ENCODE measurements around the gene SPAG16.

SPAG16 gene

DNA sequence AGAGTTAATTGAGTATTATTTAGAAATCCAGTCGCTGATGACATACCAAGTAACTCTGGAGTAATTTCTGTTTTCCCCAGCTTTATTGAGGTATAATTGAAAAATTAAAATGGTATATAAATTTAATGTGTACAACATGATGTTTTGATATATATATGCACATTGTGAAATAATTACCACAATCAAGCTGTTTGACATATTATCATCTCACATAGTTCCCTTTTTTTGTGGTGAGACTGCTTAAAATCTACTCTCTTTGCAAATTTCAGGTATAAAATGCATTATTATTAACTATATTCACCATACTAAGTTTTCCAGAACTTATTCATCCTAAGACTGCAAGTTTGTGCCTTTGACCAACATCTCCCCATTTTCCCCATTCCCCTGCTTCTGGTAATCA lies 25.0 kb upstream of the SPAG16 start:
- no peak overlapping the region for H3K4me3 ChIP-seq (ENCODE audit: low read length)
- H3K4me2 ChIP-seq (ENCODE audit: low read length): no peak overlapping the region
- no peaks in the 10 kb centered on the region for H3K9me3 ChIP-seq (ENCODE audit: insufficient read depth, low read length)
- TF ChIP-seq, protein P1, sequence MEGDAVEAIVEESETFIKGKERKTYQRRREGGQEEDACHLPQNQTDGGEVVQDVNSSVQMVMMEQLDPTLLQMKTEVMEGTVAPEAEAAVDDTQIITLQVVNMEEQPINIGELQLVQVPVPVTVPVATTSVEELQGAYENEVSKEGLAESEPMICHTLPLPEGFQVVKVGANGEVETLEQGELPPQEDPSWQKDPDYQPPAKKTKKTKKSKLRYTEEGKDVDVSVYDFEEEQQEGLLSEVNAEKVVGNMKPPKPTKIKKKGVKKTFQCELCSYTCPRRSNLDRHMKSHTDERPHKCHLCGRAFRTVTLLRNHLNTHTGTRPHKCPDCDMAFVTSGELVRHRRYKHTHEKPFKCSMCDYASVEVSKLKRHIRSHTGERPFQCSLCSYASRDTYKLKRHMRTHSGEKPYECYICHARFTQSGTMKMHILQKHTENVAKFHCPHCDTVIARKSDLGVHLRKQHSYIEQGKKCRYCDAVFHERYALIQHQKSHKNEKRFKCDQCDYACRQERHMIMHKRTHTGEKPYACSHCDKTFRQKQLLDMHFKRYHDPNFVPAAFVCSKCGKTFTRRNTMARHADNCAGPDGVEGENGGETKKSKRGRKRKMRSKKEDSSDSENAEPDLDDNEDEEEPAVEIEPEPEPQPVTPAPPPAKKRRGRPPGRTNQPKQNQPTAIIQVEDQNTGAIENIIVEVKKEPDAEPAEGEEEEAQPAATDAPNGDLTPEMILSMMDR (IDR thresholded peaks at IDR 0.05; ENCODE audit: low read depth, low read length): no peak
- TF ChIP-seq EZH2phosphoT487 (IDR thresholded peaks at IDR 0.05; ENCODE audit: low read depth): no peak
- no peaks in the 10 kb centered on the region for H3K27me3 ChIP-seq (ENCODE audit: low read depth, low read length)
- H2AFZ ChIP-seq (ENCODE audit: low read depth, low read length): no peak overlapping the region
- H3K36me3 ChIP-seq (replicated peaks; ENCODE audit: low read depth, low read length): no peaks in the 10 kb centered on the region
- H3K4me1 ChIP-seq (ENCODE audit: low read length): no peaks in the 10 kb centered on the region
- H3K79me2 ChIP-seq (ENCODE audit: low read length): no peaks in the 10 kb centered on the region
- H4K20me1 ChIP-seq (ENCODE audit: insufficient read depth, low read length): no peaks in the 10 kb centered on the region
- no peak overlapping the region for H3K9ac ChIP-seq (ENCODE audit: low read length)
- H3K27ac ChIP-seq (ENCODE audit: low read length): no peak overlapping the region

DNA sequence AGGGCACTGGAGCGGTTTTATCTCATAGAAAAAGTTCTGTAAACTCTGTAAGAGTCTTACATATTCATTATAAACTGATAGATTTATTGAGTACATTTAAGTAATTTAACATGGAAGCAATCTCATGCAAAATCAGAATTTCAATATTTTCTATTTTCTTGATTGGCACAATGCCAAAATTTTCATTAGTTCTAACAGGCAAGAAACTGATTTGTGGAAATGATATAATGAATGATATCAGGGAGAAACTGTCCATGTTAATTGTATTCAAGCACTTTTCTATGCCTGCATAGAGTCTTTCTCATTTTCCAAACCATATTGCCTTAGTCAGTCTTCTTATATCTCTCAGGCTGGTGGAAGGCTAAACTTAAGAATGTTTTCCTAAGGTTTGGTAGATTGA lies 23.0 kb upstream of the SPAG16 start:
- Histone ChIP-seq H3K9me3 (ENCODE audit: insufficient read depth, low read length) (no peaks in the 10 kb centered on the region), H2AFZ (ENCODE audit: low read depth, low read length) (no peak overlapping the region), H3K27ac (ENCODE audit: low read length) (no peak overlapping the region), H3K9ac (ENCODE audit: low read length) (no peak overlapping the region), H3K4me3 (ENCODE audit: low read length) (no peak overlapping the region), H3K4me1 (ENCODE audit: low read length) (no peaks in the 10 kb centered on the region), H3K27me3 (ENCODE audit: low read depth, low read length) (no peaks in the 10 kb centered on the region), H4K20me1 (ENCODE audit: insufficient read depth, low read length) (no peaks in the 10 kb centered on the region), H3K79me2 (ENCODE audit: low read length) (no peaks in the 10 kb centered on the region), H3K4me2 (ENCODE audit: low read length) (no peak overlapping the region), H3K36me3 (replicated peaks; ENCODE audit: low read depth, low read length) (no peaks in the 10 kb centered on the region)
- TF ChIP-seq, protein P1 (IDR thresholded peaks at IDR 0.05; ENCODE audit: low read depth, low read length): no peak
- TF ChIP-seq EZH2phosphoT487 (IDR thresholded peaks at IDR 0.05; ENCODE audit: low read depth): no peak

DNA sequence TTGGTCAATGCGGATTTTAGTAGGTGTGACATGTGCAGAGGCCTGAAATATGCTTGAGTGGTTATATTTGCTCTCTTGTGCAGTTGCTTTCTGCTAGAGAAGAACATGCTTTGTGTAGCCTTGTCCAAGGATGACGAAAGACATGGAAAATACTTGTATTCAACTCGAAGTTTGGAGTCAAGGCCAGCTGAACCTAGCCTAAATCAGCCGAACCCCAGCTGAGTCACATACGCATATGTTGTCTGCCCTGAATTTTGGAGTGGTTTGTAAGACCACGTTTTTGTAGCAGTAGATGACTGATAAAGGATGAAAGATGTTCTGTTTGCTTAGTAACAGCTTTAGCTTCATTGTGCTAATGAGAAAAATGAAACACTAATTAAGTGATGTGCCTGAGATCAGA lies 22.5 kb upstream of the SPAG16 start:
- H4K20me1 ChIP-seq (ENCODE audit: insufficient read depth, low read length): no peaks in the 10 kb centered on the region
- no peaks in the 10 kb centered on the region for H3K27me3 ChIP-seq (ENCODE audit: low read depth, low read length)
- H2AFZ ChIP-seq (ENCODE audit: low read depth, low read length): no peak overlapping the region
- TF ChIP-seq, protein P1 (IDR thresholded peaks at IDR 0.05; ENCODE audit: low read depth, low read length): no peak
- no peak overlapping the region for H3K4me2 ChIP-seq (ENCODE audit: low read length)
- no peak overlapping the region for H3K9ac ChIP-seq (ENCODE audit: low read length)
- no peaks in the 10 kb centered on the region for H3K4me1 ChIP-seq (ENCODE audit: low read length)
- H3K27ac ChIP-seq (ENCODE audit: low read length): no peak overlapping the region
- no peak overlapping the region for H3K4me3 ChIP-seq (ENCODE audit: low read length)
- no peaks in the 10 kb centered on the region for H3K36me3 ChIP-seq (replicated peaks; ENCODE audit: low read depth, low read length)
- no peaks in the 10 kb centered on the region for H3K79me2 ChIP-seq (ENCODE audit: low read length)
- no peaks in the 10 kb centered on the region for H3K9me3 ChIP-seq (ENCODE audit: insufficient read depth, low read length)

DNA sequence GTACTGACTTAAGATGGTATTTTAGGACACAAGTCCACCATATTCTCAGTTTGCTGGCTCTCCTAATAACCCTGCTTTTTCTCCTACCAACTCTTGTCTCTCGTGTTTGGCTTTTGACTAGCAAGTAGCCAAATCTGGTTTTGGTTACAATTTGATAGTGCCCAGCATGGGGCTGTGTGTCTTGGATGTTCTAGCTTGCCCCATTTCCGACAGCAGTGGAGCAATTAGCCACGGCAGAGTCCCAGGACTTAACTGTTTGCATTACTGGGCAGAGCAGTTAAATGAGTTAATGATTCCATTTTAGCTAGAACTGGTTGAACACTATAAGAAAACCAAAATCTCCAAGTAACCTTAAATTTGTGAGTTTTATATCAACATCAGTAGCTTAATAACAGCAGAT lies 18.6 kb upstream of the SPAG16 start:
- H3K9ac ChIP-seq (ENCODE audit: low read length): no peak overlapping the region
- H3K4me2 ChIP-seq (ENCODE audit: low read length): no peak overlapping the region
- no peaks in the 10 kb centered on the region for H3K27me3 ChIP-seq (ENCODE audit: low read depth, low read length)
- TF ChIP-seq, protein P1 (IDR thresholded peaks at IDR 0.05; ENCODE audit: low read depth, low read length): no peak
- no peak for TF ChIP-seq EZH2phosphoT487 (IDR thresholded peaks at IDR 0.05; ENCODE audit: low read depth)
- H3K79me2 ChIP-seq (ENCODE audit: low read length): no peaks in the 10 kb centered on the region
- no peak overlapping the region for H3K4me3 ChIP-seq (ENCODE audit: low read length)
- H3K9me3 ChIP-seq (ENCODE audit: insufficient read depth, low read length): no peaks in the 10 kb centered on the region
- no peak overlapping the region for H2AFZ ChIP-seq (ENCODE audit: low read depth, low read length)
- H3K27ac ChIP-seq (ENCODE audit: low read length): no peak overlapping the region
- H3K4me1 ChIP-seq (ENCODE audit: low read length): no peaks in the 10 kb centered on the region
- H3K36me3 ChIP-seq (replicated peaks; ENCODE audit: low read depth, low read length): no peaks in the 10 kb centered on the region
- H4K20me1 ChIP-seq (ENCODE audit: insufficient read depth, low read length): no peaks in the 10 kb centered on the region
